ENCODE results near the gene JAK2. TPM values are rescaled to one million over a fixed set of nuclear protein-coding genes. Genes with fewer than 3 reads are reported as not detected.

Gene JAK2
- total RNA-seq, 4 donors from 2014 or later, result 25.4 to 64.0 (median 36.5) TPM

- H3K4me3 ChIP-seq, result no peak overlapping the region
- WGBS, result 94% methylated on average over 34 of the region's 48 CpGs
Observed at GRCh38 chr9:5041390-5042115, 56.5 kb downstream of the JAK2 start.

DNA sequence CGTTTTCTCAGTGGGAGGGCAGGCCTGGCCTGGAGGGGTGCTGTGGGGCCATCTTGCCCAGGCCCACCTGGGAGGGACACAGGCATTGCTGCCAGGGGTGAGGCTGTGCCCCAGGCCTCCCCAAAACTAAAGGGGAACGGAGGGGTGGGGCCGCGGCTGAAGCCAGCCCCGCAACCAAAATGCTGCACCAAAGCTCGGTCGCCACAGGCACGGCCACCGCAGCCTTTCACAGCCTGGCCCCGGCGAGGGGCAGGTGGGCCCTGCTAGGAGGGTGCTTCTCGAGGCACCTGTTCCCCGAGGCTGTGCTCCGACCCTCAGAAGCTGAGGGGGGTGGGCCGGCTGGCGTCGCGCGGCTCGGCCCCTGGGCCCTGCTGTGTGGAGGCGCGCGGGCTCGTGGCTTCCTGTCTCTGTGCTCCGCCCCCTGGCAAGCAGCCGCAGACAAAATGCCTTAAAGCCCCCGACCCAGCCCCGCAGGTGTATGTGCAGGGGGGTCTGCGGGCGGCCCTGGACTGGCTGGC, 57.6 kb downstream of the JAK2 start:
- DNase-seq (ENCODE audit: low spot score in 2 of 2), result no peak
- no peaks in the 10 kb centered on the region for H3K27me3 ChIP-seq
- no peaks in the 10 kb centered on the region for H3K4me1 ChIP-seq
- H3K9me3 ChIP-seq, result no peaks in the 10 kb centered on the region
- WGBS, result 88% methylated on average over 17 of the region's 30 CpGs
- H3K36me3 ChIP-seq, result peaks cover 33% of the 10 kb centered on the region
- TF ChIP-seq POLR2AphosphoS5 (IDR thresholded peaks at IDR 0.05) (no peak), POLR2A (IDR thresholded peaks at IDR 0.05) (no peak), EP300 (IDR thresholded peaks at IDR 0.05) (no peak)
- TF ChIP-seq, protein P1, sequence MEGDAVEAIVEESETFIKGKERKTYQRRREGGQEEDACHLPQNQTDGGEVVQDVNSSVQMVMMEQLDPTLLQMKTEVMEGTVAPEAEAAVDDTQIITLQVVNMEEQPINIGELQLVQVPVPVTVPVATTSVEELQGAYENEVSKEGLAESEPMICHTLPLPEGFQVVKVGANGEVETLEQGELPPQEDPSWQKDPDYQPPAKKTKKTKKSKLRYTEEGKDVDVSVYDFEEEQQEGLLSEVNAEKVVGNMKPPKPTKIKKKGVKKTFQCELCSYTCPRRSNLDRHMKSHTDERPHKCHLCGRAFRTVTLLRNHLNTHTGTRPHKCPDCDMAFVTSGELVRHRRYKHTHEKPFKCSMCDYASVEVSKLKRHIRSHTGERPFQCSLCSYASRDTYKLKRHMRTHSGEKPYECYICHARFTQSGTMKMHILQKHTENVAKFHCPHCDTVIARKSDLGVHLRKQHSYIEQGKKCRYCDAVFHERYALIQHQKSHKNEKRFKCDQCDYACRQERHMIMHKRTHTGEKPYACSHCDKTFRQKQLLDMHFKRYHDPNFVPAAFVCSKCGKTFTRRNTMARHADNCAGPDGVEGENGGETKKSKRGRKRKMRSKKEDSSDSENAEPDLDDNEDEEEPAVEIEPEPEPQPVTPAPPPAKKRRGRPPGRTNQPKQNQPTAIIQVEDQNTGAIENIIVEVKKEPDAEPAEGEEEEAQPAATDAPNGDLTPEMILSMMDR (IDR thresholded peaks at IDR 0.05), result no peak
- no peak overlapping the region for H3K27ac ChIP-seq
- H3K4me3 ChIP-seq, result no peak overlapping the region

More at GRCh38 chr9:5041390-5042115, 56.5 kb downstream of the JAK2 start:
- peaks cover 33% of the 10 kb centered on the region for H3K36me3 ChIP-seq
- H3K9me3 ChIP-seq, result no peaks in the 10 kb centered on the region
- H3K27ac ChIP-seq, result no peak overlapping the region
- DNase-seq (ENCODE audit: low spot score in 2 of 2), result no peak
- H3K4me1 ChIP-seq, result no peaks in the 10 kb centered on the region
- no peak for TF ChIP-seq POLR2A (IDR thresholded peaks at IDR 0.05)
- TF ChIP-seq EP300 (IDR thresholded peaks at IDR 0.05), result no peak
- TF ChIP-seq, protein P1 (IDR thresholded peaks at IDR 0.05), result no peak
- no peak for TF ChIP-seq POLR2AphosphoS5 (IDR thresholded peaks at IDR 0.05)
- H3K27me3 ChIP-seq, result no peaks in the 10 kb centered on the region

DNA sequence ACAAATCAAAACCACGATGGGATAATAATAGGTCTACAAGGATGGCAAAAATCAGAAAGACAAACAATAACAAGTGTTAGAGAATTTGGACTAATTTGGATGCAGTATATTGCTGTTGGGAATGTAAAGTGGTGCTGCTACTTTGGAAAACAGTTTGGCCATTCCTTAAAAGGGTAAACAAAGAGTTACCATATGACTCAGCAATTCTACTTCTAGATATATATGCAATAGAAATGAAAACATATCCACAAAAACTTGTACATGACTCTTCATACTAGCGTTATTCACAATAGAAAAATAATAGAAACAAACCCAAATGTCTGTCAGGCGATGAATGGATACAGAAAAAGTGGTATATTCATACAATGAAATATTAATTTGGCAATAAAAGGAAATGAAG, 58.3 kb downstream of the JAK2 start:
- Histone ChIP-seq H3K4me1 (no peaks in the 10 kb centered on the region), H3K27me3 (no peaks in the 10 kb centered on the region), H3K36me3 (peaks cover 37% of the 10 kb centered on the region), H3K9me3 (no peaks in the 10 kb centered on the region), H3K4me3 (no peak overlapping the region), H3K27ac (no peak overlapping the region)
- 92% methylated on average over 3 of the region's 3 CpGs for WGBS
- TF ChIP-seq, protein P1 (IDR thresholded peaks at IDR 0.05), result no peak
- TF ChIP-seq EP300 (IDR thresholded peaks at IDR 0.05) (no peak), POLR2AphosphoS5 (IDR thresholded peaks at IDR 0.05) (no peak), POLR2A (IDR thresholded peaks at IDR 0.05) (no peak)
- no peak for DNase-seq (ENCODE audit: low spot score in 2 of 2)

- 69% methylated on average over 4 of the region's 4 CpGs for WGBS
- Histone ChIP-seq H3K36me3 (peaks cover 41% of the 10 kb centered on the region), H3K27me3 (no peaks in the 10 kb centered on the region), H3K9me3 (no peaks in the 10 kb centered on the region), H3K4me3 (no peak overlapping the region), H3K4me1 (no peaks in the 10 kb centered on the region), H3K27ac (no peak overlapping the region)
- no peak for DNase-seq (ENCODE audit: low spot score in 2 of 2)
- TF ChIP-seq POLR2A (IDR thresholded peaks at IDR 0.05) (no peak), POLR2AphosphoS5 (IDR thresholded peaks at IDR 0.05) (no peak), EP300 (IDR thresholded peaks at IDR 0.05) (no peak)
- TF ChIP-seq, protein P1 (IDR thresholded peaks at IDR 0.05), result no peak
Observed at GRCh38 chr9:5044160-5044559, 59.1 kb downstream of the JAK2 start.

DNA sequence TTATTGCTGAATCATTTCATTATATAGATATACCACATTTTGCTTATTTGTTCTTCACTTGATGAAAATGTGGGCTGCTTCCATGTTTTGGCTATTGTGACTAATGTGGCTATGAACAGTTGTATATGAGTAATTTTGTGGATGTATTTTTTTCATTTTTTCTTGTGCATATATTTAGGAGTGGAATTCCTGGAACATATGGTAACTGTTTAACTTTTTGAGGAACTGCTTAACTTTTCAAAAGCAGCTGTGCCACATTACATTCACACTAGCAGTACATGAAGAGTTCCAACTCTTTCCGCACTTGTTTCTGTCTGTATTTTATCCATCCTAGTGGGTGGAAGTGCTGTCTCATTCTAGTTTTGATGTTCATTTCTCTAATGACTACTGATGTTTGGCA, 67.8 kb downstream of the JAK2 start:
- 87% methylated on average over 1 of the region's 1 CpG for whole genome bisulfite sequencing
- no peaks in the 10 kb centered on the region for H3K4me1 ChIP-seq
- H3K27me3 ChIP-seq, result no peaks in the 10 kb centered on the region
- H3K36me3 ChIP-seq, result peaks cover 24% of the 10 kb centered on the region
- no peak for DNase-seq (ENCODE audit: low spot score in 2 of 2)
- H3K4me3 ChIP-seq, result no peak overlapping the region
- H3K27ac ChIP-seq, result no peak overlapping the region
- TF ChIP-seq EP300 (IDR thresholded peaks at IDR 0.05) (no peak), POLR2A (IDR thresholded peaks at IDR 0.05) (no peak), POLR2AphosphoS5 (IDR thresholded peaks at IDR 0.05) (no peak)
- TF ChIP-seq, protein P1 (IDR thresholded peaks at IDR 0.05), result no peak
- H3K9me3 ChIP-seq, result no peaks in the 10 kb centered on the region

Measured in suprapubic skin (tissue), 4 donors.